T-helper 1 cell treated with Interleukin-12 subunit alpha and Interleukin-12 subunit beta and Interleukin-4 antibody, amounts not matched to agents 30 μg/mL and 1 μg/mL, for 36 hours (primary cell): Measurements from ENCODE around the gene VAPB.

Experiments
- H3K27ac Mint-ChIP-seq: one replicate; pipeline ENCODE4 v1.8.0; 2021; ENCODE audit warnings: mild to moderate bottlenecking, mixed read lengths
- H3K27me3 Mint-ChIP-seq: one replicate; pipeline ENCODE4 v1.8.0; 2021; ENCODE audit warnings: low read depth, mixed read lengths
- H3K36me3 Mint-ChIP-seq: one replicate; pipeline ENCODE4 v1.8.0; 2021; ENCODE audit warnings: low read depth, mixed read lengths
- H3K4me1 Mint-ChIP-seq: one replicate; pipeline ENCODE4 v1.8.0; 2021; ENCODE audit warnings: low read depth, mixed read lengths
- H3K4me3 Mint-ChIP-seq: one replicate; pipeline ENCODE4 v1.8.0; 2021; ENCODE audit warnings: mild to moderate bottlenecking, moderate library complexity, mixed read lengths
- H3K9me3 Mint-ChIP-seq: one replicate; pipeline ENCODE4 v1.8.0; 2021; ENCODE audit warnings: mixed read lengths

Gene VAPB

DNA sequence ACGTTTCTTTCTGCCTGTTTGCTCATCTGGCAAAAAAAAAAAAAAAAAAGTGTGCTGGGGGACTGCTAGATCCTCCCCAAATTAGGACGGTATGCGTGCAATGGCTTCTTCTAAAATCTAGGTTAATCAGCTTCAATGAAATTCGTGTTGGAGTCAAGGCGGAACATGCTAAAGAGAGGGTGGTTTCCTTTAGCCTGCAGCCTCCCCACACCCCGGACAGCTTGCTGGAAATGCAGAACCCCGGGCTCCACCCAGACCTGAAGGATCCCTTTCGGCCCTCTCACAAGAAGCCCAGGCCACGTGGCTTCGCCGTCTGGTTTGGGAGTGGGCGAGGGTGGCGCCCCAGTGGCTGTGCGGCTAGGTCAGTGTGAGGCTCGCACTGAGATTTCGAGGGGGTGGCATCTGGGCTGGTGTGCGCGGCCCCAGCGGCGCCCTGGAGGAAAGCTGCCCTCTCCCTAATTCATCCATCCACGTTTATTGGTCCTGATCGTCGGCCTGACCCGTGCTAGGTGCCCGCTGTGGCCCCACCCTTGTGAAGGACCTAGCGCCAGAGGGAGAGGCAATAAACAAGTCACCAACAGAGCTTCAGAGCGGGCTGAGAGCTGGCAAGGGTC, 77.2 kb downstream of the VAPB start:
- H3K4me3 Mint-ChIP-seq: no peak overlapping the region
- H3K27ac Mint-ChIP-seq: no peak overlapping the region
- H3K36me3 Mint-ChIP-seq: no peaks in the 10 kb centered on the region
- H3K27me3 Mint-ChIP-seq: no peaks in the 10 kb centered on the region
- no peaks in the 10 kb centered on the region for H3K4me1 Mint-ChIP-seq
- H3K9me3 Mint-ChIP-seq: no peaks in the 10 kb centered on the region

DNA sequence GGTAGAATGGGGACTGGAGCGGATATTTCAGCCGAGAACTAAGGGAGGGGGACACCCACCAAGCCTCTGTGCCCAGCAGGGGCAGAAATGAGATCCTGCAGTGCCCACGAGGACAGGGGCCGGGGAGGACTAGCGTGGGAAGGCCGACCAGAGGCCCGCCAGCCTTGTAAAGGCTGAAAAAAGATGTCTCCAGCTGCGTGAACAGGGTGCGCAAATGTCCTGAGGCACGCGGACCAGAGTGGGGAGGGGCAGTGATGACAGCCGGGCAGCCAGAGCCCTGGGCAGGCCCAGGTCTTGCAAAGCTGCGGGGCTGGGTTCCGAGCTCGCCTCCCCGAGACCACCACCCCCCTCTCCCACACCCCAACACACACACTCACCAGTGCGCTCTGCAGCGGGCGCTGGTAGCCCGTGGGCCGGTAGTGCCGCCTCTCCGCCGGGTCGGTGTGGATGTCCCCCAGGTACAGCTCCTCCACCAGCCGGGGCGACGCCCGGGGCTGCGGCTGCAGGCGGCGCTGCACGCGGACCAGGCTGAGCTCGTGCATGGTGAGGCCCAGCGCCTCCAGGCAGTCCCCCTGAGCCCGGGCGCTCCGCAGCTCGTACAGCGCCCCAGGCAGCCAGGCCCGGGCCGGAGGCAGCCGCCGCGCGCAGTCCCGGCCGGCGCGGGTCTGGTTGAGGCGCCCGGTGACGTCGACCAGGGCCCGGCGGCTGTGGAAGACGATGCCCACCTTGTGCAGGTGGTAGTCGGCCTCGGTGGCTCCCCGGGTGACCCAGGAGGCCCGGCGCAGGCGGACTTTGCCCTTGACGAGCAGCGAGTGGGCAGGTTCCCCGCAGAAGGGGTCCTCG, 77.9 kb downstream of the VAPB start:
- H3K4me3 Mint-ChIP-seq: no peak overlapping the region
- no peaks in the 10 kb centered on the region for H3K36me3 Mint-ChIP-seq
- H3K9me3 Mint-ChIP-seq: no peaks in the 10 kb centered on the region
- H3K27me3 Mint-ChIP-seq: no peaks in the 10 kb centered on the region
- H3K27ac Mint-ChIP-seq: no peak overlapping the region
- no peaks in the 10 kb centered on the region for H3K4me1 Mint-ChIP-seq

DNA sequence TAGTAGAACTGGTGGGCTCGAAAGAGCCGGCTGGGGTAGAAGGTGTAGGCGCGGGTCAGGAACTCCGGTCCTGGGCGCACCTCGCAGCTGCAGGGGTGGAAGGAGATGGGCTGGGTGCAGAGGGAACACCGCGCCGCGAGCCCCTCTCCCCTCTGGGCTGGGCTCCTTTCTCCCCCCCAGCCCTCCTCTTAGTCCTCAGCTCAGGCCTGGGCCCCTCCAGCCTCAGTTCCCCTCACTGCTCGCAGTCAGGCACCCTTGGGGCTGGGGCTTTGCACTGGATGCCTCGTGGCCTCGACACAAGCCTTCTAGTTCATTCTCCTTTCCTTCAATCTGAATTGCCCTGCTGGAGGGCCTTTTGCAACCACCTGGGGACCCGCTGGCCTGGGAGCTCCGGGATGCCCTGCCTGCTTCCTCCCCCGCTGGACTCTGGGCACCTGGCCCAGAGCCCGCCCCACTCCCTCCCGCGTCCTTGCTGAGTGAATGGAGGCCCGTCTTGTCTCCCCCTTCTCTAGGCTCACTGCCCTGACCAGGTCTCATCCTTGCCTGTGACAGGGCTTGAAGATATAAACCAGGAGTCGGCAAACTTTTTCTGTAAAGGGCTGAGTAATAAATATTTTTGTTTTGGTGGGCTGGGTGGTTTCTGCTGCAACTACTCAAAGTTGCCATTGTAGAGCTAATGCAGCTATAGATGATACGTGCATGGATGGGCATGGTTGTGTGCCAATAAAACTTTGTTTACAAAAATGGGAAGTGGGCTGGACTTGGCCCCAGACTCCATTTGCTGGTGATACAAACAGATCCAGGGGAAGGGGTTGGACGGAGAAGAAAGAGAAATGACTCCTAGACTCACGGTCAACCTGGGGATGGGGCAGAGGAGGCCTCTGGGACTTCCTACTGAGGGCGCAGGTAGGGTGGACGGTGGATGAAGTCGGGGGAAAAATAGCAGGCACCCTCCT, 78.8 kb downstream of the VAPB start:
- Mint-ChIP-seq H3K27ac (no peak overlapping the region), H3K27me3 (no peaks in the 10 kb centered on the region), H3K9me3 (no peaks in the 10 kb centered on the region), H3K36me3 (no peaks in the 10 kb centered on the region), H3K4me1 (no peaks in the 10 kb centered on the region), H3K4me3 (no peak overlapping the region)

DNA sequence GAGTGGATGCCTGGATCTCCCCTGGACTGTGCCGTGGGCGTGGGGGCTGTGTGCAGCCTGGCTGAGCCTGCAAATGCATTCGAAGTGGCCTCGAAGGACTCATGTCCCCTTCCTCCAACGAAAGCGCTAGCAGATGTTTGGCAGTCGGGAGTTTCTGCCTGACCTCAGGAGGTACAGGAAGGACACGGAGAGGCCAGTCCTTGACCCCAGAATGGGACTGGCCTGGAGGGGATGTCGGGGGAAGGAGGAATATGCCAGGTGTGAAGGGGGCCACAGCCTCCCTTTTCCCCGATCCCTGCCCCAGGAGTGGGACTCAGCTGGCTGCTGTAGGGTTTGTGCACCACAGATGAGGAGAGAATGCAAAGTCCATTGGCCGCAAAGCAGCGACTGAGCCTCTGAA, 80.6 kb downstream of the VAPB start:
- Mint-ChIP-seq H3K4me1 (no peaks in the 10 kb centered on the region), H3K27ac (no peak overlapping the region), H3K36me3 (no peaks in the 10 kb centered on the region)

DNA sequence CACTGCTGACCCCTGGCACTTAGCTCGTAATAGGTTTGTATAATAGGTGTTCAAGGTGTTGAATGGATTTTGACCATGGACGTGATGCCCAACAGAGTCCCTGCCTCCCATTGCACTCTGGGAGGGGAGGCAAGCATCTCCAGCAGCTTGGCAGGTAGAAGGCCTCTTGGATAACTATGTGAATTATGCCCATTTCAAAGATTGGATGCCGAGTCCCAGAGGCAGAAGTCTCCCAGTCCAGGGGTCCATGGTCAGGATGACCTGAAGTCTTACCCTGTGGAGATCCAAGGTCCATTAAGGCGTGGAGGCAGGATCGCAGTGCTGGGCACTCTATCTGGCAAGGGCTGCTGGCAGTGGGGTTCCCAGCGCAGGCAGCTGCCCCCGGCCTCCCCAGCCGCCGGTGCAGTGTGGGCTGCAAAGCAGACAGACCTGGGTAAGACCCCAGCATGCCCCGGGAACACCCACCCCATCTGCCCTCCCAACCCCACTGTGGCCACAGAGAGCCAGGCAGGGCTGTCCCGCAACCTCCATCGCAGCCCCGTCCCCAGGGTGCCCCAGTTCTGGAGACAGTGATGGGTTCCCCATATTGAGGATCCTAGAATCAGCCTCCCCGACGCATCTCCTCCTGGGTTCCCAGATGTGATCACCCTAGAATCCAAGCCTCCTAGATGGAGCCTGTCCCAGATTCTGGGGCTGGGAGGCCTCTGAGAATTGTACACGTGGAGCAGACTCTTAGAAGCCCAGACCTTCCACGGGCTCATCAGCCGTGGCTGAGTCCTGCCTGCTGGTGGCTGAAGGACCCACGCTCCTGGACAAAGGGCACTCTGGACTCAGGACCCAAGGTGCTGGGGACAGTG, 81.5 kb downstream of the VAPB start:
- no peak overlapping the region for H3K27ac Mint-ChIP-seq
- no peaks in the 10 kb centered on the region for H3K36me3 Mint-ChIP-seq
- no peaks in the 10 kb centered on the region for H3K4me1 Mint-ChIP-seq
- no peaks in the 10 kb centered on the region for H3K27me3 Mint-ChIP-seq
- no peaks in the 10 kb centered on the region for H3K9me3 Mint-ChIP-seq
- H3K4me3 Mint-ChIP-seq: no peak overlapping the region

More for the DNA sequence above, 80.6 kb downstream of the VAPB start:
- Mint-ChIP-seq H3K9me3 (no peaks in the 10 kb centered on the region), H3K4me3 (no peak overlapping the region), H3K27me3 (no peaks in the 10 kb centered on the region)

DNA sequence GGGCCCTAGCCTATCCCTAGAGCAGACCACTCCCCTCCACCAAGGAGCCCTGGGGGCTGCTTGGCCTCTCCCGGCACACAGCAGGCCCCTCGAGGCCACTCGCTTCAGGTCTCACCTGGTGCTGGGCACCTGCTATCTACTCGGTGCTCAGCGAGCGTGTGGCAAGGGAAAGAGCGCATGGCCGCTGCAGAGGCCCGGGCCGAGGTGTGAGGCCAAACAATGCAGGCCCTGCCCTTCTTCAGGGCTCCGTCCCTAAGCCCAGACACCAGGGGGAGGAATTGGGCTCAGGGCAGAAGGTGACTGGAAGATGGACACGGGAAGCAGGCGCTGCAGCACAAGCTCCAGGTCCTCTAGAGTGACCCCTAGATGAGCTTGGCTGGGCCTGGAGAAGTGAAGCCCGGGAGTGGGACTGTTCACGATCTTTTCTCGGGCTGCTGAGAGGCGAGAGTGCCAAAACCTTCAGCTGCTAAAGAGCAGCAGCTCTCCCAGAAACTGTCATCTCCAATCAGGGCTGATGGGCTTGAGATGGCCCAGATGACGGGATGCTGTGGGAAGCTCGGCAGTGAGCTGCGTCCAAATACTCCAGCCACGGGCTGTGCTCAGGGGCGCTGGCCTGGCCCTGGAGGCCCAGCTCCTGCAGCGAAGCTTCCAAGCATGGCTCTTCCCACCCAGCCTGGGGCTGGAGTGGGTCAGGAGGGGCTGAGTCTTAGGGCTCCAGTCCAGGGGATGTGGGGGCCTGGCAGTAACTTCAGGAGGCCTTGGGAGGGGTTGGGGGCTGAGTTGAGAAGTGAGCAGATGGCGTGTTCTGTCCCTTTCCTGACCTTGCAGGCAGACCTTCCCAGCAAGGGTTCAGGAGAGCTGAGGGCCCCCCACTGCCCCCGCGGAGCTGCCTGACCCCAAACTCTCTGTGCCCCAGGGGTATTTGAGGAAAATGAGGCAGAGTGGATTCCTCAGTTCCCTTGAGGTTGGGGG, 82.5 kb downstream of the VAPB start:
- H3K36me3 Mint-ChIP-seq: no peaks in the 10 kb centered on the region
- no peaks in the 10 kb centered on the region for H3K27me3 Mint-ChIP-seq
- H3K4me1 Mint-ChIP-seq: no peaks in the 10 kb centered on the region
- H3K27ac Mint-ChIP-seq: no peak overlapping the region
- H3K9me3 Mint-ChIP-seq: no peaks in the 10 kb centered on the region
- no peak overlapping the region for H3K4me3 Mint-ChIP-seq

DNA sequence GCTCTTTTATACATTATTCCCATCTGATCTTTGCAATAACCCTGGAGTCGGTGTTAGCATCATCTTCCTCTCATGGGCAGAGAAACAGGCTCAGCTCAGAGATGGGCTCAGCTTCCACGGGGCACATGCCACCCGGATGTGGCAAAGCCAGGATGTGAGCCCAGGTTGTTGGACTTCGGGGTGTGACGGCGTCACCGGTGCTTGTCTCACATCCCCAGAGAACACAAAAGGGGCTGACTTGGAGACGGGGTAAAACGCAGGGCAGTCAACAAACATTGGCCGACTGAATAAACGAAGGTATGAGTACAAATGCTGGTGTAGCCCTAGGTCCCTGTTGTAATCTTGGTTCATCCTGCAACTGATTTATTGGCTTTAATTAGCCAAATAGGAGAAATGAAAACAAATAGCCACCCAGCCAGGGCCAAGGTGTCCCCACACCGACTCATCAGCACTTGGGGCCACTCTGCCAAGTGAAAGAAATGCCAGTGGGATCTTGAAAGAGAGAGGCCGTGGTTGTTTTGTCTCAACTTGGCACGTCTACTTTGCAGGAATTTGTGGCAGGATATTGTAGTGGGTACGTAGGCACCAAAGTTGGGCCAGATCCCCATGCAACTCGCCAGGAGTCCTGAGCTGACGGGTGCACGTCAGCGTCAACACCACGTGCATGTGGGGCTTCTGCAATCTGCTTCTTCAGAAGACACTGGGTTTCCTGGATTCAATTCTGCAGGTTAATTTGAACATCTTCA, 83.4 kb downstream of the VAPB start:
- H3K4me3 Mint-ChIP-seq: no peak overlapping the region
- no peaks in the 10 kb centered on the region for H3K4me1 Mint-ChIP-seq
- peaks cover 2% of the 10 kb centered on the region for H3K27me3 Mint-ChIP-seq
- no peaks in the 10 kb centered on the region for H3K36me3 Mint-ChIP-seq
- H3K9me3 Mint-ChIP-seq: no peaks in the 10 kb centered on the region
- H3K27ac Mint-ChIP-seq: no peak overlapping the region

DNA sequence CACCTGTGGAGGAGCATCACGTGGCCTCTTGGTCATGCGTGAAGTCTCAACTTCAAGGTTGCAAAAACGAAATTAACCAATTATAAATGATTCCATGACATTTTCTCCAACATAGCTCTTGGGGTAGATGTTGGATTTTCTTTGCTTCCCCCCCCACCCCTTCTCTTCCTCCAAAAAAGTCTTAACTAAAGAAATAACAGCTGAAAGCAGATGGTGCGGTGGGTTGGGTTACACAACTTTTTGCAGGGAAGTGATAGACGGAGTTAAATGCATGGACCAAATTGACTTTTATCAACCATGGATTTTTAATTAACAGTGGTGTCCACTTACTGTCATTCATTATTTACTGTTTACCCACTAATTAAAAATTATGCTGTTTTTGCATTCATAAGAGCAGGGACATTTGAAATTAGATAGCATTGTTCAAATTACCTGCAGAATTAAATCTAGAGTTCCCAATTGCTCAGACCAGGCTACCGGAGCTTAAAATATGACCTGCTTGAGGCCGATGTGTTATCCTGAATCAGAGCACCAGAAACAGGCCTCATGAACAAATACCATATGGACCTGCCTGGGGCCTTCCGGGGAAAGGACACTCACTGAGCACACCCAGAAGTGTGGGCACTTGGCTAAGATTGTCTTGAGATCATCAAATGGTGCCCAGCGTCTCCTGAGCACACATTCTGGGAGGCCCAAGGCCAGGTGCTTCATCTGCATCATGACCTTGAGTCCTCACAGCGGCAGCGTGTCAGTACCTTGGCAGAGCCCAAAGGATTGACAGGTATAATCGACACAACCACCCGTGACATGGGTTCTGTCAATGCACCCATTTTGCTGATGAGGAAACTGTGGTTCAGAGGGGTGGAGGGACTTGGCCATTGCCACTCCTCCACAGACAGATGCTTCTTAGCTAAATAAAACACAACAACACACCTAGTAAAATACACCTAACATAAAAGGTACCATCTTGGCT, 84.7 kb downstream of the VAPB start:
- no peak overlapping the region for H3K27ac Mint-ChIP-seq
- H3K36me3 Mint-ChIP-seq: no peaks in the 10 kb centered on the region
- no peaks in the 10 kb centered on the region for H3K4me1 Mint-ChIP-seq
- no peaks in the 10 kb centered on the region for H3K9me3 Mint-ChIP-seq
- H3K27me3 Mint-ChIP-seq: peaks cover 12% of the 10 kb centered on the region
- no peak overlapping the region for H3K4me3 Mint-ChIP-seq

DNA sequence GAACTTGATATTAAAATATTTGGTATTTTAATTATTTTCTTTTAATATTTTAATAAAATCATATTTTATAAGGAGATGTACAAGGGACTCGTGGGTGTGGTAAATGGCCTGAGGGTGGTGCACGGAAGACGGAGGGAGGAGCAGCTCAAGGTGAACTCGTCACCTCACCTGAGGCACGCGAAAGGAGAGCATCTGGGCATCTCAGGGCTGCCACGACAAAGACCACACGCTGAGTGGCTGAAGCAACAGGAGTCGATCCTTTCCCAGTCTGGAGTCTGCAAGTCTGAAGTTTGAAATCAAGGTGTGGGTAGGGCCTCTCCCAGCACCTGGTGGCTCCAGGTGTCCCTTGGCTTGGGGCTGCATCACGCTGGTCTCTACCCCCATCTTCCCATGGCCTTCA, 86.4 kb downstream of the VAPB start:
- H3K4me3 Mint-ChIP-seq: no peak overlapping the region
- no peaks in the 10 kb centered on the region for H3K4me1 Mint-ChIP-seq
- no peaks in the 10 kb centered on the region for H3K9me3 Mint-ChIP-seq

DNA sequence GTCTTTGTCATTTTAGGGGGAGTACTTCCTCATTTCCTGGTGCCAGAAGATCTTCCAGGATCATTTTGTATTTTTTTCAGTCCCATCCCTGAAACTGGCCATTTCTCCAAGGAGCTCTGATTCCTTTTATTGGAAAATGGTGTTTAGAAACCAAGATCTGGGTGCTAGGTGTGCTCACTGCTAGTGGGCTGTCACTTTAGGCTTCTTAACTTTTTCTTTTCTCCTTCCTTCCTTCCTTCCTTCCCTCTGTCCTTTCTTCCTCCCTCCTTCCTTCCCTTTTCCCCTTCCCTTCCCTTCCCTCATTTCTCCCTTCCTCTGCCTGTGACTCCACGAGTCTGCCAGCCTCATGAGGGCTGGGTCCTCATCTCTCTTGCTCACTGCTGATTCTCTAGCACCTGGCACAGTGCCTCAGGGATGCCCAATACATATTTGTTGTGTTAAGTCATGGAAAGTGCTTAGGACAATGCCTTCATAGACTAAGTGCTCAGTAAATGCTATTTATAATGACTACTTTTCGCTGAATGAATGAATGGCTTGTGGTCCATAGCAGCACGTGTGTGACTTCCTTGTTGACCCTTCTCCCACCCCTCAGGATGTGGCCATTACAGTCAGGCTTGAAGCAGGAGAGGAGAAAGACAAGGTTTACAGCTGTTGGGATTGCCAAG, 89.2 kb downstream of the VAPB start:
- no peaks in the 10 kb centered on the region for H3K36me3 Mint-ChIP-seq
- H3K27ac Mint-ChIP-seq: no peak overlapping the region
- no peaks in the 10 kb centered on the region for H3K9me3 Mint-ChIP-seq
- peaks cover 23% of the 10 kb centered on the region for H3K27me3 Mint-ChIP-seq
- no peak overlapping the region for H3K4me3 Mint-ChIP-seq
- H3K4me1 Mint-ChIP-seq: peaks cover 3% of the 10 kb centered on the region

More for the DNA sequence above, 86.4 kb downstream of the VAPB start:
- Mint-ChIP-seq H3K36me3 (no peaks in the 10 kb centered on the region), H3K27me3 (peaks cover 12% of the 10 kb centered on the region), H3K27ac (no peak overlapping the region)

DNA sequence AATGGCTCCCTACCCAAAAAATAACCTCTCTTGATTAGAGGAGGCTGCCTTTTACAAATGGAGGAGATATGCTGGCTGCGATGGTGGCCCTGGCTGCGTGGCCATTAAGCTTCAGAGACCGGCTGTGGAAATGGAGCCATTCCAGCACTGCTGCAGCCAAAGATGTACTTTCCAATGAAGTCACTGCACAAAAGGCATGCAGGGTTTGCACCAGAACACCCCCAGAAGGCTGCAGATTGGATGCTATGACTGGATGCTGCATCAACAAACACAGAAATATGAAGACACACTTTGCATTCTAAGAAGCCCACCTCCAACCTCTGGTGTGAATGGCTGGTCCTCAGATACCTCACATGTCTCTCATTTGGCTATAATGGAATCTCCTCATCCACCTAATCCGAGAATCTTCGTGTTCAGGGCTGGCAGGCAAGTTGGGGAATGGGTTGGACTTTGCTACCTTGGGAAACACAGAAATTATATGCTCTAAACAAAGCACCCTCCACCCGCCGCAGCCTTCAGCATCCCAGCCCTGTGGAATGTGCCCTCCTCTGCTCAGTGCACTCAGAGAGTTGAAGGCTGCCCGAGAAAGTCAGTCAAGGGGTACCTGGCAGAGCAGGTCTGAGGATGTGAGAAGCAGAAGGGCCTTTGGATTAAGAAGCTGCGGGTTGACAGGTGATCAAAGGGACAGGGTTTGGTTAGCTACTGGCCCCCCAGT, 90.9 kb downstream of the VAPB start:
- Mint-ChIP-seq H3K27ac (no peak overlapping the region), H3K4me1 (peaks cover 3% of the 10 kb centered on the region), H3K9me3 (peaks cover under 1% of the 10 kb centered on the region), H3K4me3 (no peak overlapping the region), H3K27me3 (peaks cover 23% of the 10 kb centered on the region), H3K36me3 (no peaks in the 10 kb centered on the region)
